ENCODE measurements around the gene RAD51B. TPM values are rescaled to one million over a fixed set of nuclear protein-coding genes. Genes with fewer than 3 reads are reported as not detected.

The RAD51B gene
- total and polyA plus RNA-seq, 8 donors: 1.8 to 30.7 (median 15.3) TPM

- no peak for DNase-seq
- intact Hi-C loops (cut with DNase I; ENCODE audit: low total_unique reads): no loop called here
- TF ChIP-seq, protein P1, sequence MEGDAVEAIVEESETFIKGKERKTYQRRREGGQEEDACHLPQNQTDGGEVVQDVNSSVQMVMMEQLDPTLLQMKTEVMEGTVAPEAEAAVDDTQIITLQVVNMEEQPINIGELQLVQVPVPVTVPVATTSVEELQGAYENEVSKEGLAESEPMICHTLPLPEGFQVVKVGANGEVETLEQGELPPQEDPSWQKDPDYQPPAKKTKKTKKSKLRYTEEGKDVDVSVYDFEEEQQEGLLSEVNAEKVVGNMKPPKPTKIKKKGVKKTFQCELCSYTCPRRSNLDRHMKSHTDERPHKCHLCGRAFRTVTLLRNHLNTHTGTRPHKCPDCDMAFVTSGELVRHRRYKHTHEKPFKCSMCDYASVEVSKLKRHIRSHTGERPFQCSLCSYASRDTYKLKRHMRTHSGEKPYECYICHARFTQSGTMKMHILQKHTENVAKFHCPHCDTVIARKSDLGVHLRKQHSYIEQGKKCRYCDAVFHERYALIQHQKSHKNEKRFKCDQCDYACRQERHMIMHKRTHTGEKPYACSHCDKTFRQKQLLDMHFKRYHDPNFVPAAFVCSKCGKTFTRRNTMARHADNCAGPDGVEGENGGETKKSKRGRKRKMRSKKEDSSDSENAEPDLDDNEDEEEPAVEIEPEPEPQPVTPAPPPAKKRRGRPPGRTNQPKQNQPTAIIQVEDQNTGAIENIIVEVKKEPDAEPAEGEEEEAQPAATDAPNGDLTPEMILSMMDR (IDR thresholded peaks at IDR 0.05): no peak
- TF ChIP-seq EP300 (IDR thresholded peaks at IDR 0.05) (no peak), POLR2AphosphoS5 (IDR thresholded peaks at IDR 0.05) (no peak), POLR2A (IDR thresholded peaks at IDR 0.05) (no peak)
- 84 to 96% (median 90%) methylated on average over 6 of the region's 6 CpGs for WGBS, 5 donors
- Histone ChIP-seq H3K27me3 (no peaks in the 10 kb centered on the region), H3K4me1 (peaks cover 0 to 7% (median 2%) of the 10 kb centered on the region in 4 donors), H3K36me3 (no peaks in the 10 kb centered on the region), H3K4me3 (no peak overlapping the region), H3K9me3 (no peaks in the 10 kb centered on the region), H3K27ac (no peak overlapping the region)
Measured at GRCh38 chr14:68741839-68742470, 922.4 kb downstream of the RAD51B start.

GRCh38 chr14:68744613-68745012 is 925.0 kb downstream of the RAD51B start:
- Histone ChIP-seq H3K4me1 (no peaks in the 10 kb centered on the region), H3K4me3 (no peak overlapping the region), H3K27me3 (no peaks in the 10 kb centered on the region), H3K36me3 (no peaks in the 10 kb centered on the region), H3K9me3 (no peaks in the 10 kb centered on the region), H3K27ac (no peak overlapping the region)
- no peak for DNase-seq
- no peak for TF ChIP-seq EP300 (IDR thresholded peaks at IDR 0.05)
- TF ChIP-seq, protein P1 (IDR thresholded peaks at IDR 0.05): no peak
- intact Hi-C loops (cut with DNase I; ENCODE audit: low total_unique reads): no loop called here
- WGBS, 5 donors: 90 to 95% (median 92%) methylated on average over 12 of the region's 12 CpGs

GRCh38 chr14:68747393-68747792 is 927.8 kb downstream of the RAD51B start:
- no peaks in the 10 kb centered on the region for H3K36me3 ChIP-seq
- H3K4me1 ChIP-seq: peaks cover 0 to under 1% (median 0%) of the 10 kb centered on the region in 4 donors
- H3K27ac ChIP-seq: no peak overlapping the region
- TF ChIP-seq, protein P1 (IDR thresholded peaks at IDR 0.05): no peak
- TF ChIP-seq EP300 (IDR thresholded peaks at IDR 0.05) (no peak), POLR2A (IDR thresholded peaks at IDR 0.05) (no peak), POLR2AphosphoS5 (IDR thresholded peaks at IDR 0.05) (no peak)
- no peaks in the 10 kb centered on the region for H3K27me3 ChIP-seq
- intact Hi-C loops (cut with DNase I; ENCODE audit: low total_unique reads): no loop called here
- H3K4me3 ChIP-seq: no peak overlapping the region
- WGBS, 5 donors: 92 to 96% (median 95%) methylated on average over 5 of the region's 5 CpGs
- no peaks in the 10 kb centered on the region for H3K9me3 ChIP-seq
- no peak for DNase-seq

- no peak overlapping the region for H3K4me3 ChIP-seq
- no peaks in the 10 kb centered on the region for H3K27me3 ChIP-seq
- TF ChIP-seq POLR2A (IDR thresholded peaks at IDR 0.05) (no peak), POLR2AphosphoS5 (IDR thresholded peaks at IDR 0.05) (no peak), EP300 (IDR thresholded peaks at IDR 0.05) (no peak)
- TF ChIP-seq, protein P1 (IDR thresholded peaks at IDR 0.05): no peak
- 85 to 94% (median 93%) methylated on average over 10 of the region's 10 CpGs for WGBS, 5 donors
- DNase-seq: no peak
- no peaks in the 10 kb centered on the region for H3K36me3 ChIP-seq
- H3K27ac ChIP-seq: no peak overlapping the region
- no peaks in the 10 kb centered on the region for H3K9me3 ChIP-seq
- H3K4me1 ChIP-seq: peaks cover 0 to 7% (median 0%) of the 10 kb centered on the region in 4 donors
- intact Hi-C loops (cut with DNase I; ENCODE audit: low total_unique reads): no loop called here
Measured at GRCh38 chr14:68748260-68748659, 928.7 kb downstream of the RAD51B start.
